ENCODE results near the gene CT45A6.
"Not testable (repeated sequence)": the region's sequence is repeated elsewhere in the genome, so short reads cannot be mapped to it uniquely, and the experiment has no call there.

Gene CT45A6, protein sequence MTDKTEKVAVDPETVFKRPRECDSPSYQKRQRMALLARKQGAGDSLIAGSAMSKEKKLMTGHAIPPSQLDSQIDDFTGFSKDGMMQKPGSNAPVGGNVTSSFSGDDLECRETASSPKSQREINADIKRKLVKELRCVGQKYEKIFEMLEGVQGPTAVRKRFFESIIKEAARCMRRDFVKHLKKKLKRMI

DNA sequence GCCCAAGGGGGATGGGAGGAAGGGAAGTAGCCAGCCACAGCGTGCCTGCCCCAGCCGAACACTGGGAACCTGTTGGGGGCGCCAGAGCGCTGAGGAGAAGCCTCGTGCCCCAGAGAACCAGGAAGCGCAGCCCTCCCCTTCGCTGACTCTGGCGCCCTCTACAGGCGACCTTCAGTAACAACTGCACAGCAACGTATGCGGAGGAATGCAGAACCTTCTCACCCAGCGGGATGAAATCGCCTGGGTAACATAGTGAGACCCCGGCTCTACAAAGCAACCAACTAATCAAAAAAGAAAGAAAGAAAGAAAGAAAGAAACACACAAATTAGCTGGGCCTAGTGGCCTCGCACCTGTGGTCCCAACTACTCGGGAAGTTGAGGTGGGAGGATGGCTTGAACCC lies at the start of gene CT45A6:
CT45A6 (minus strand) TSS at position 101 of the 400 bp plus-strand sequence. CDS start 3,794 bp downstream, outside the sequence.
- DNase-seq (ENCODE audit: low spot score) = not testable (repeated sequence)

DNA sequence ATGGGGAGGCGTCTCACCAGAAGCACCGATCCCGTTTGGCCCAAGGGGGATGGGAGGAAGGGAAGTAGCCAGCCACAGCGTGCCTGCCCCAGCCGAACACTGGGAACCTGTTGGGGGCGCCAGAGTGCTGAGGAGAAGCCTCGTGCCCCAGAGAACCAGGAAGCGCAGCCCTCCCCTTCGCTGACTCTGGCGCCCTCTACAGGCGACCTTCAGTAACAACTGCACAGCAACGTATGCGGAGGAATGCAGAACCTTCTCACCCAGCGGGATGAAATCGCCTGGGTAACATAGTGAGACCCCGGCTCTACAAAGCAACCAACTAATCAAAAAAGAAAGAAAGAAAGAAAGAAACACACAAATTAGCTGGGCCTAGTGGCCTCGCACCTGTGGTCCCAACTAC lies 34.6 kb upstream of the CT45A6 start, which contains the start of gene CT45A7:
CT45A7 (minus strand) TSS at position 101 of the 400 bp plus-strand sequence. CDS start 3,747 bp downstream, outside the sequence.
- not testable (repeated sequence) for DNase-seq (ENCODE audit: low spot score)

DNA sequence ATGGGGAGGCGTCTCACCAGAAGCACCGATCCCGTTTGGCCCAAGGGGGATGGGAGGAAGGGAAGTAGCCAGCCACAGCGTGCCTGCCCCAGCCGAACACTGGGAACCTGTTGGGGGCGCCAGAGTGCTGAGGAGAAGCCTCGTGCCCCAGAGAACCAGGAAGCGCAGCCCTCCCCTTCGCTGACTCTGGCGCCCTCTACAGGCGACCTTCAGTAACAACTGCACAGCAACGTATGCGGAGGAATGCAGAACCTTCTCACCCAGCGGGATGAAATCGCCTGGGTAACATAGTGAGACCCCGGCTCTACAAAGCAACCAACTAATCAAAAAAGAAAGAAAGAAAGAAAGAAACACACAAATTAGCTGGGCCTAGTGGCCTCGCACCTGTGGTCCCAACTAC lies 17.3 kb upstream of the CT45A6 start, which contains the start of gene CT45A2:
CT45A2 (minus strand) TSS at position 101 of the 400 bp plus-strand sequence. CDS start 3,747 bp downstream, outside the sequence.
- not testable (repeated sequence) for DNase-seq (ENCODE audit: low spot score)

DNA sequence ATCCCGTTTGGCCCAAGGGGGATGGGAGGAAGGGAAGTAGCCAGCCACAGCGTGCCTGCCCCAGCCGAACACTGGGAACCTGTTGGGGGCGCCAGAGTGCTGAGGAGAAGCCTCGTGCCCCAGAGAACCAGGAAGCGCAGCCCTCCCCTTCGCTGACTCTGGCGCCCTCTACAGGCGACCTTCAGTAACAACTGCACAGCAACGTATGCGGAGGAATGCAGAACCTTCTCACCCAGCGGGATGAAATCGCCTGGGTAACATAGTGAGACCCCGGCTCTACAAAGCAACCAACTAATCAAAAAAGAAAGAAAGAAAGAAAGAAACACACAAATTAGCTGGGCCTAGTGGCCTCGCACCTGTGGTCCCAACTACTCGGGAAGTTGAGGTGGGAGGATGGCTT lies 17.2 kb downstream of the CT45A6 start, which contains the start of gene CT45A5:
CT45A5 (minus strand) TSS at position 101 of the 400 bp plus-strand sequence. CDS start 3,774 bp downstream, outside the sequence.
- not testable (repeated sequence) for DNase-seq (ENCODE audit: low spot score)

DNA sequence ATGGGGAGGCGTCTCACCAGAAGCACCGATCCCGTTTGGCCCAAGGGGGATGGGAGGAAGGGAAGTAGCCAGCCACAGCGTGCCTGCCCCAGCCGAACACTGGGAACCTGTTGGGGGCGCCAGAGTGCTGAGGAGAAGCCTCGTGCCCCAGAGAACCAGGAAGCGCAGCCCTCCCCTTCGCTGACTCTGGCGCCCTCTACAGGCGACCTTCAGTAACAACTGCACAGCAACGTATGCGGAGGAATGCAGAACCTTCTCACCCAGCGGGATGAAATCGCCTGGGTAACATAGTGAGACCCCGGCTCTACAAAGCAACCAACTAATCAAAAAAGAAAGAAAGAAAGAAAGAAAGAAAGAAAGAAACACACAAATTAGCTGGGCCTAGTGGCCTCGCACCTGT lies 34.5 kb downstream of the CT45A6 start, which contains the start of gene CT45A3:
CT45A3 (minus strand) TSS at position 101 of the 400 bp plus-strand sequence. CDS start 3,747 bp downstream, outside the sequence.
- not testable (repeated sequence) for DNase-seq (ENCODE audit: low spot score)

DNA sequence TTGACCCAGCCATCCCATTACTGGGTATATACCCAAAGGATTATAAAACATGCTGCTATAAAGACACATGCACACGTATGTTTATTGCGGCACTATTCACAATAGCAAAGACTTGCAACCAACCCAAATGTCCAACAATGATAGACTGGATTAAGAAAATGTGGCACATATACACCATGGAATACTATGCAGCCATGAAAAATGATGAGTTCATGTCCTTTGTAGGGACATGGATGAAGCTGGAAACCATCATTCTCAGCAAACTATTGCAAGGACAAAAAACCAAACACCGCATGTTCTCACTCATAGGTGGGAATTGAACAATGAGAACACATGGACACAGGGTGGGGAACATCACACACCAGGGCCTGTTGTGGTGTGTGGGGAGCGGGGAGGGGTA lies 57.8 kb downstream of the CT45A6 start:
- not testable (repeated sequence) for DNase-seq (ENCODE audit: low spot score)
